Upper lobe of left lung (tissue), 6 donors: Measurements from ENCODE around the gene PGBD5. TPM values are rescaled to one million over a fixed set of nuclear protein-coding genes. Genes with fewer than 3 reads are reported as not detected.

Source experiments
- ATAC-seq, 2 donors: fragments of 200-7000 bp; cut with Tn5 transposase; one replicate each; pipeline ENCODE4 v1.9.1; 2022; ENCODE audit warnings: mild to moderate bottlenecking in 2 of 2, moderate library complexity in 2 of 2; ENCODE audit not compliant: low FRiP score in 2 of 2
- DNase-seq, 2 donors: peaks; one replicate each; pipeline ENCODE4 v3.0.0-alpha.2; 2019 to 2020
- H3K27ac ChIP-seq, 4 donors: fragments of 200-600 bp; sonication (generic); one replicate each; pipeline ENCODE4 v1.5.1; 2016 to 2019
- H3K27me3 ChIP-seq, 4 donors: fragments of 200-600 bp; sonication (generic); one replicate each; pipeline ENCODE4 v1.5.1; 2017 to 2019
- H3K36me3 ChIP-seq, 4 donors: fragments of 200-600 bp; sonication (generic); one replicate each; pipeline ENCODE4 v1.5.1; 2016 to 2019
- H3K4me1 ChIP-seq, 4 donors: fragments of 200-600 bp; sonication (generic); one replicate each; pipeline ENCODE4 v1.5.1; 2018 to 2019
- H3K4me3 ChIP-seq, 4 donors: fragments of 200-600 bp; sonication (generic); one replicate each; pipeline ENCODE4 v1.5.1; 2017 to 2019; ENCODE audit warnings: mild to moderate bottlenecking in 2 of 4, moderate library complexity in 1 of 4
- H3K9me3 ChIP-seq, 4 donors: fragments of 200-600 bp; sonication (generic); one replicate each; pipeline ENCODE4 v1.5.1; 2018 to 2019
- EP300 ChIP-seq, 4 donors: sonication (generic); formaldehyde crosslinking; IDR thresholded peaks; one replicate each; pipeline ENCODE4 v1.5.1; 2017; ENCODE audit warnings: antibody characterized with exemption in 4 of 4, control low read depth in 2 of 4
- POLR2A ChIP-seq, 4 donors: fragments of 450-650 bp; IDR thresholded peaks; one replicate each; pipeline ENCODE4 v1.5.1; 2016 to 2017; ENCODE audit warnings: antibody characterized with exemption in 4 of 4, mild to moderate bottlenecking in 2 of 4
- POLR2AphosphoS5 ChIP-seq, 2 donors: sonication (generic); formaldehyde crosslinking; IDR thresholded peaks; one replicate each; pipeline ENCODE4 v1.5.1; 2017; ENCODE audit warnings: antibody characterized with exemption in 2 of 2
- WGBS, 2 donors: methylation state at CpG; one replicate each; pipeline ENCODE4 v1.1.5; 2017 to 2018; 5-methylcytosine and 5-hydroxymethylcytosine counted together
- total RNA-seq, 6 donors: library from RNA; depleted of rRNA in 4 of 6; stranded (reverse); fragments of >200 nt in 4 of 6; gene quantifications; one replicate each; pipeline versions ENCODE4 v1.1.0 to v1.2.1, GENCODE V29; 2016 to 2021
- TF ChIP-seq, protein P1 (sequence below), 6 experiments: fragments of 450-650 bp in 4 of 6; fragments of 200-600 bp in 2 of 6; sonication (generic) in 2 of 6; IDR thresholded peaks; one replicate each; pipeline ENCODE4 v1.5.1; 2016 to 2019; ENCODE audit warnings: antibody characterized with exemption in 6 of 6
- donor health status: DM: no; HTN: no; CAD: no; lungs with moderate emphysema.
- donor health status: DM: no; HTN: yes; CAD: no; lungs with severe emphysema.

PGBD5 gene
- total RNA-seq, 6 donors from 2014 or later = 0.78 to 5.0 (median 3.9) TPM

DNA sequence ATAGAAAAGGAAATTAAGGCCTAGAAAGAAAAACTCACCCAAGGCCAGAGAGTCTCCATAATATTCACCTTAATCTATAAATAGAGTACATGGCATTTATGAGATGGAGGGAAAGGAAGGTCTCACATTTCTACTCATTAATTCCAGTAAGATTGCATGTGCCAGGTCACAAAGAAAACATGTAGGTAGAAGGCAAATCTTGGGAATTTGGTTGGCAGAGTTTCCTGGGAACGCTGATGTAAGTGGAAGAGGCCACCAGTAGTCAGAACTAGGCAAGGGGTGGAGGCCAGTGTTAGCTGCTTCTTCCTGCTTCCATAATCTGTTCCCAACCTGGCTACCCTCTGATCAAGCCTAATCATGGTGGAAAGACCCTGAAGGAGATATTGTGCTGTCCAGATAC, 29.2 kb upstream of the PGBD5 start:
- 73 to 92% methylated on average over 1 of the region's 1 CpG for WGBS, 2 donors
- Histone ChIP-seq H3K36me3 (no peaks in the 10 kb centered on the region), H3K4me3 (no peak overlapping the region), H3K27me3 (no peaks in the 10 kb centered on the region), H3K27ac (no peak overlapping the region), H3K4me1 (no peaks in the 10 kb centered on the region), H3K9me3 (no peaks in the 10 kb centered on the region)
- ATAC-seq (no peak), DNase-seq (no peak)
- TF ChIP-seq POLR2A (IDR thresholded peaks at IDR 0.05) = no peak
- TF ChIP-seq, protein P1, sequence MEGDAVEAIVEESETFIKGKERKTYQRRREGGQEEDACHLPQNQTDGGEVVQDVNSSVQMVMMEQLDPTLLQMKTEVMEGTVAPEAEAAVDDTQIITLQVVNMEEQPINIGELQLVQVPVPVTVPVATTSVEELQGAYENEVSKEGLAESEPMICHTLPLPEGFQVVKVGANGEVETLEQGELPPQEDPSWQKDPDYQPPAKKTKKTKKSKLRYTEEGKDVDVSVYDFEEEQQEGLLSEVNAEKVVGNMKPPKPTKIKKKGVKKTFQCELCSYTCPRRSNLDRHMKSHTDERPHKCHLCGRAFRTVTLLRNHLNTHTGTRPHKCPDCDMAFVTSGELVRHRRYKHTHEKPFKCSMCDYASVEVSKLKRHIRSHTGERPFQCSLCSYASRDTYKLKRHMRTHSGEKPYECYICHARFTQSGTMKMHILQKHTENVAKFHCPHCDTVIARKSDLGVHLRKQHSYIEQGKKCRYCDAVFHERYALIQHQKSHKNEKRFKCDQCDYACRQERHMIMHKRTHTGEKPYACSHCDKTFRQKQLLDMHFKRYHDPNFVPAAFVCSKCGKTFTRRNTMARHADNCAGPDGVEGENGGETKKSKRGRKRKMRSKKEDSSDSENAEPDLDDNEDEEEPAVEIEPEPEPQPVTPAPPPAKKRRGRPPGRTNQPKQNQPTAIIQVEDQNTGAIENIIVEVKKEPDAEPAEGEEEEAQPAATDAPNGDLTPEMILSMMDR (IDR thresholded peaks at IDR 0.05) = no peak
- no peak for TF ChIP-seq EP300 (IDR thresholded peaks at IDR 0.05)
- TF ChIP-seq POLR2AphosphoS5 (IDR thresholded peaks at IDR 0.05) = no peak

- no peaks in the 10 kb centered on the region for H3K4me1 ChIP-seq
- no peaks in the 10 kb centered on the region for H3K9me3 ChIP-seq
- no peak for ATAC-seq
- no peak overlapping the region for H3K27ac ChIP-seq
- no peaks in the 10 kb centered on the region for H3K27me3 ChIP-seq
- no peaks in the 10 kb centered on the region for H3K36me3 ChIP-seq
- 23 to 74% methylated on average over 2 of the region's 2 CpGs for WGBS, 2 donors
- no peak for DNase-seq
- TF ChIP-seq EP300 (IDR thresholded peaks at IDR 0.05) (no peak), POLR2A (IDR thresholded peaks at IDR 0.05) (no peak), POLR2AphosphoS5 (IDR thresholded peaks at IDR 0.05) (no peak)
- TF ChIP-seq, protein P1 (IDR thresholded peaks at IDR 0.05) = no peak
- no peak overlapping the region for H3K4me3 ChIP-seq
These were observed 27.2 kb upstream of the PGBD5 start for GRCh38 chr1:230453377-230453776.

- 56 to 67% methylated on average over 10 of the region's 10 CpGs for WGBS, 2 donors
- Histone ChIP-seq H3K4me3 (no peak overlapping the region), H3K9me3 (peaks cover 0 to 6% (median 0%) of the 10 kb centered on the region in 4 donors), H3K27me3 (peaks cover 0 to 5% (median 0%) of the 10 kb centered on the region in 4 donors), H3K36me3 (no peaks in the 10 kb centered on the region), H3K27ac (no peak overlapping the region), H3K4me1 (no peaks in the 10 kb centered on the region)
- TF ChIP-seq EP300 (IDR thresholded peaks at IDR 0.05) (no peak), POLR2AphosphoS5 (IDR thresholded peaks at IDR 0.05) (no peak), POLR2A (IDR thresholded peaks at IDR 0.05) (no peak)
- TF ChIP-seq, protein P1 (IDR thresholded peaks at IDR 0.05) = no peak
- ATAC-seq = no peak
- no peak for DNase-seq
These were observed 15.3 kb upstream of the PGBD5 start for GRCh38 chr1:230441183-230442029.

GRCh38 chr1:230435108-230435507, 9.0 kb upstream of the PGBD5 start:
- TF ChIP-seq, protein P1 (IDR thresholded peaks at IDR 0.05) = no peak
- TF ChIP-seq POLR2AphosphoS5 (IDR thresholded peaks at IDR 0.05) (no peak), POLR2A (IDR thresholded peaks at IDR 0.05) (no peak), EP300 (IDR thresholded peaks at IDR 0.05) (no peak)
- WGBS, 2 donors = 81 to 88% methylated on average over 1 of the region's 1 CpG
- peaks cover 0 to 6% (median 0%) of the 10 kb centered on the region in 4 donors for H3K9me3 ChIP-seq
- DNase-seq (no peak), ATAC-seq (no peak)
- no peaks in the 10 kb centered on the region for H3K4me1 ChIP-seq
- no peak overlapping the region for H3K4me3 ChIP-seq
- H3K36me3 ChIP-seq = no peaks in the 10 kb centered on the region
- no peak overlapping the region for H3K27ac ChIP-seq
- no peaks in the 10 kb centered on the region for H3K27me3 ChIP-seq
